ENCODE results near the gene GLRX5.

DNA sequence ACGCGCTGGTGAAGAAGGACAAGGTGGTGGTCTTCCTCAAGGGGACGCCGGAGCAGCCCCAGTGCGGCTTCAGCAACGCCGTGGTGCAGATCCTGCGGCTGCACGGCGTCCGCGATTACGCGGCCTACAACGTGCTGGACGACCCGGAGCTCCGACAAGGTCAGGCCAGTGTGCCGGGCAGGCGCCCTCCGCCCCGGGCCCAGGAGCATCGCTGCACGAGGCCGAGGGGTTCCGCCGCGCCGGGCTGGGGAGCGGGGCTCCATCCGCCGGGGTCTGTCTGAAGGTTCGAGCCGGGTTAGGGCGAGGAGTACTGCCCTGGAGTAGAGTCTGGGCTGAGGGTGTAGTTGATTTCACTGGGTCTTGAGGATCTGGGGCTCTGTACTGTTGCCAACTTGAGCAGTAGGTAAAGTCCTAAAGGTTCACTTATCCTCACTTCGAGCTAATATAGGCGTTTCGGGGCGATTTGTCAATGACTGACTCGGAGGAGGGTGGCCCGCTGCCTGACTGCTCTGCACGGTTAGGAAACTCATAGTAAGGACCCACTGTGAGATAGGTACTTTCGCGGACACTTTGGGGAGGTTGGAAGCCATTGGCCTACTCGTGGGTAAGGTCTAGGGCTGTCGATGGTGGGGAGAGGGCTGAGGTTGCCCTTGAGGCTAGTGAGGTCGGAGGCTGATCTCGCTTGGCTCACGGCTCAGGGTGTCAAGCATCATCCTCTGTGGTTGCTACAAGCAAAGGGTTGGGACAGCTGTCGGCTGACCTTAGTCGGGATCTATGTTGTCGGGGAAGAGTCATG, 574 bp downstream of the GLRX5 start:
- TF ChIP-seq, protein P1, sequence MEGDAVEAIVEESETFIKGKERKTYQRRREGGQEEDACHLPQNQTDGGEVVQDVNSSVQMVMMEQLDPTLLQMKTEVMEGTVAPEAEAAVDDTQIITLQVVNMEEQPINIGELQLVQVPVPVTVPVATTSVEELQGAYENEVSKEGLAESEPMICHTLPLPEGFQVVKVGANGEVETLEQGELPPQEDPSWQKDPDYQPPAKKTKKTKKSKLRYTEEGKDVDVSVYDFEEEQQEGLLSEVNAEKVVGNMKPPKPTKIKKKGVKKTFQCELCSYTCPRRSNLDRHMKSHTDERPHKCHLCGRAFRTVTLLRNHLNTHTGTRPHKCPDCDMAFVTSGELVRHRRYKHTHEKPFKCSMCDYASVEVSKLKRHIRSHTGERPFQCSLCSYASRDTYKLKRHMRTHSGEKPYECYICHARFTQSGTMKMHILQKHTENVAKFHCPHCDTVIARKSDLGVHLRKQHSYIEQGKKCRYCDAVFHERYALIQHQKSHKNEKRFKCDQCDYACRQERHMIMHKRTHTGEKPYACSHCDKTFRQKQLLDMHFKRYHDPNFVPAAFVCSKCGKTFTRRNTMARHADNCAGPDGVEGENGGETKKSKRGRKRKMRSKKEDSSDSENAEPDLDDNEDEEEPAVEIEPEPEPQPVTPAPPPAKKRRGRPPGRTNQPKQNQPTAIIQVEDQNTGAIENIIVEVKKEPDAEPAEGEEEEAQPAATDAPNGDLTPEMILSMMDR (IDR thresholded peaks at IDR 0.05; ENCODE audit: low read length): no peak
- no peak for TF ChIP-seq EZH2 (optimal IDR thresholded peaks at IDR 0.05; ENCODE audit: low read depth, low read length)

Measured in MM.1S (cell line).